GM03348 (cell line): ENCODE results near the gene C10orf143.
"Not testable (repeated sequence)": the region's sequence is repeated elsewhere in the genome, so short reads cannot be mapped to it uniquely, and the experiment has no call there.

Experiments
- DNase-seq: peaks from one replicate; pipeline ENCODE4 v3.0.0; 2012; ENCODE audit warnings: low spot score

The C10orf143 gene

GRCh38 chr10:130028465-130028819 lies 82.2 kb downstream of the C10orf143 start:
- no peak for DNase-seq

GRCh38 chr10:130027716-130028464 lies 82.7 kb downstream of the C10orf143 start:
- no peak for DNase-seq

- DNase-seq, result no peak
Observed at GRCh38 chr10:130026670-130027456, 83.8 kb downstream of the C10orf143 start.

GRCh38 chr10:130025811-130026485 lies 84.7 kb downstream of the C10orf143 start:
- no peak for DNase-seq

- DNase-seq, result no peak
Observed at GRCh38 chr10:130025326-130025725, 85.3 kb downstream of the C10orf143 start.

- no peak for DNase-seq
Observed at GRCh38 chr10:130024779-130025325, 85.8 kb downstream of the C10orf143 start.

GRCh38 chr10:130024326-130024725 lies 86.3 kb downstream of the C10orf143 start:
- DNase-seq, result not testable (repeated sequence)

GRCh38 chr10:130023454-130024230 lies 87.0 kb downstream of the C10orf143 start:
- no peak for DNase-seq

GRCh38 chr10:130022511-130023299 lies 87.9 kb downstream of the C10orf143 start:
- DNase-seq, result peak; percentile 92

GRCh38 chr10:130022086-130022485 lies 88.5 kb downstream of the C10orf143 start:
- DNase-seq, result no peak

GRCh38 chr10:130021383-130021950 lies 89.2 kb downstream of the C10orf143 start:
- DNase-seq, result peak; percentile 91

- peak; percentile 52 for DNase-seq
Observed at GRCh38 chr10:130020651-130021382, 89.8 kb downstream of the C10orf143 start.

GRCh38 chr10:130018730-130019185 lies 91.9 kb downstream of the C10orf143 start:
- no peak for DNase-seq

GRCh38 chr10:130018265-130018664 lies 92.4 kb downstream of the C10orf143 start:
- peak; percentile 81 for DNase-seq

- DNase-seq, result no peak
Observed at GRCh38 chr10:130017631-130018022, 93.0 kb downstream of the C10orf143 start.

GRCh38 chr10:130016993-130017630 lies 93.5 kb downstream of the C10orf143 start:
- DNase-seq, result no peak

- no peak for DNase-seq
Observed at GRCh38 chr10:130016095-130016494, 94.5 kb downstream of the C10orf143 start.

GRCh38 chr10:130015075-130015695 lies 95.4 kb downstream of the C10orf143 start:
- no peak for DNase-seq
